ENCODE measurements around the gene SPTBN1.

The SPTBN1 gene

GRCh38 chr2:54704238-54704637 lies 248.1 kb downstream of the SPTBN1 start:
- Mint-ChIP-seq H3K27ac (ENCODE audit: low read depth) (no peak overlapping the region), H3K9me3 (no peaks in the 10 kb centered on the region), H3K4me3 (no peak overlapping the region), H3K4me1 (no peaks in the 10 kb centered on the region), H3K27me3 (peaks cover 1% of the 10 kb centered on the region), H3K36me3 (ENCODE audit: insufficient read depth) (no peaks in the 10 kb centered on the region)
- ATAC-seq (replicated peaks; ENCODE audit: extremely low read depth, poor library complexity, severe bottlenecking): no peak
- no peak for DNase-seq (ENCODE audit: low spot score in 2 of 2)

- DNase-seq (ENCODE audit: low spot score in 2 of 2) (no peak), ATAC-seq (replicated peaks; ENCODE audit: extremely low read depth, poor library complexity, severe bottlenecking) (no peak)
- Mint-ChIP-seq H3K36me3 (ENCODE audit: insufficient read depth) (no peaks in the 10 kb centered on the region), H3K4me3 (no peak overlapping the region), H3K4me1 (no peaks in the 10 kb centered on the region), H3K9me3 (no peaks in the 10 kb centered on the region), H3K27ac (ENCODE audit: low read depth) (no peak overlapping the region), H3K27me3 (peaks cover 8% of the 10 kb centered on the region)
Measured at GRCh38 chr2:54704688-54705605, 248.8 kb downstream of the SPTBN1 start.

- DNase-seq (ENCODE audit: low spot score in 2 of 2) (no peak), ATAC-seq (replicated peaks; ENCODE audit: extremely low read depth, poor library complexity, severe bottlenecking) (no peak)
- peaks cover 16% of the 10 kb centered on the region for H3K27me3 Mint-ChIP-seq
- no peaks in the 10 kb centered on the region for H3K9me3 Mint-ChIP-seq
- H3K27ac Mint-ChIP-seq (ENCODE audit: low read depth): no peak overlapping the region
- no peaks in the 10 kb centered on the region for H3K4me1 Mint-ChIP-seq
- H3K4me3 Mint-ChIP-seq: no peak overlapping the region
- no peaks in the 10 kb centered on the region for H3K36me3 Mint-ChIP-seq (ENCODE audit: insufficient read depth)
Measured at GRCh38 chr2:54706622-54707021, 250.5 kb downstream of the SPTBN1 start.

GRCh38 chr2:54708584-54709335 lies 252.6 kb downstream of the SPTBN1 start:
- DNase-seq (ENCODE audit: low spot score in 2 of 2) (no peak), ATAC-seq (replicated peaks; ENCODE audit: extremely low read depth, poor library complexity, severe bottlenecking) (no peak)
- Mint-ChIP-seq H3K27me3 (peaks cover 16% of the 10 kb centered on the region), H3K9me3 (no peaks in the 10 kb centered on the region), H3K36me3 (ENCODE audit: insufficient read depth) (no peaks in the 10 kb centered on the region), H3K4me3 (peak overlapping the region; percentile 29), H3K4me1 (no peaks in the 10 kb centered on the region), H3K27ac (ENCODE audit: low read depth) (no peak overlapping the region)

- peaks cover 16% of the 10 kb centered on the region for H3K27me3 Mint-ChIP-seq
- no peaks in the 10 kb centered on the region for H3K4me1 Mint-ChIP-seq
- H3K4me3 Mint-ChIP-seq: no peak overlapping the region
- peak; percentile 14 for ATAC-seq (replicated peaks; ENCODE audit: extremely low read depth, poor library complexity, severe bottlenecking)
- H3K9me3 Mint-ChIP-seq: no peaks in the 10 kb centered on the region
- H3K27ac Mint-ChIP-seq (ENCODE audit: low read depth): no peak overlapping the region
- no peaks in the 10 kb centered on the region for H3K36me3 Mint-ChIP-seq (ENCODE audit: insufficient read depth)
- DNase-seq (ENCODE audit: low spot score in 2 of 2): no peak
Measured at GRCh38 chr2:54709336-54709809, 253.2 kb downstream of the SPTBN1 start.

- Mint-ChIP-seq H3K4me1 (no peaks in the 10 kb centered on the region), H3K36me3 (ENCODE audit: insufficient read depth) (no peaks in the 10 kb centered on the region), H3K4me3 (peak overlapping the region; percentile 31), H3K27me3 (peaks cover 17% of the 10 kb centered on the region), H3K9me3 (no peaks in the 10 kb centered on the region), H3K27ac (ENCODE audit: low read depth) (no peak overlapping the region)
- ATAC-seq (replicated peaks; ENCODE audit: extremely low read depth, poor library complexity, severe bottlenecking) (no peak), DNase-seq (ENCODE audit: low spot score in 2 of 2) (no peak)
Measured at GRCh38 chr2:54710216-54710615, 254.1 kb downstream of the SPTBN1 start.

- H3K4me3 Mint-ChIP-seq: no peak overlapping the region
Measured at GRCh38 chr2:54712516-54712915, 256.4 kb downstream of the SPTBN1 start.

GRCh38 chr2:54714996-54715395 lies 258.9 kb downstream of the SPTBN1 start:
- H3K4me1 Mint-ChIP-seq: no peaks in the 10 kb centered on the region
- no peak for DNase-seq (ENCODE audit: low spot score in 2 of 2)
- no peaks in the 10 kb centered on the region for H3K36me3 Mint-ChIP-seq (ENCODE audit: insufficient read depth)
- no peak overlapping the region for H3K27ac Mint-ChIP-seq (ENCODE audit: low read depth)
- H3K4me3 Mint-ChIP-seq: no peak overlapping the region
- H3K9me3 Mint-ChIP-seq: no peaks in the 10 kb centered on the region
- peaks cover 40% of the 10 kb centered on the region for H3K27me3 Mint-ChIP-seq
- ATAC-seq (replicated peaks; ENCODE audit: extremely low read depth, poor library complexity, severe bottlenecking): no peak

More at GRCh38 chr2:54712516-54712915, 256.4 kb downstream of the SPTBN1 start:
- Mint-ChIP-seq H3K9me3 (no peaks in the 10 kb centered on the region), H3K27ac (ENCODE audit: low read depth) (no peak overlapping the region), H3K27me3 (peaks cover 24% of the 10 kb centered on the region), H3K4me1 (no peaks in the 10 kb centered on the region), H3K36me3 (ENCODE audit: insufficient read depth) (no peaks in the 10 kb centered on the region)
- no peak for ATAC-seq (replicated peaks; ENCODE audit: extremely low read depth, poor library complexity, severe bottlenecking)
- no peak for DNase-seq (ENCODE audit: low spot score in 2 of 2)

- Mint-ChIP-seq H3K4me3 (no peak overlapping the region), H3K4me1 (no peaks in the 10 kb centered on the region), H3K27ac (ENCODE audit: low read depth) (no peak overlapping the region), H3K27me3 (peaks cover 35% of the 10 kb centered on the region), H3K9me3 (no peaks in the 10 kb centered on the region), H3K36me3 (ENCODE audit: insufficient read depth) (no peaks in the 10 kb centered on the region)
- ATAC-seq (replicated peaks; ENCODE audit: extremely low read depth, poor library complexity, severe bottlenecking) (no peak), DNase-seq (ENCODE audit: low spot score in 2 of 2) (no peak)
Measured at GRCh38 chr2:54716375-54716774, 260.2 kb downstream of the SPTBN1 start.

GRCh38 chr2:54720563-54720962 lies 264.4 kb downstream of the SPTBN1 start:
- H3K9me3 Mint-ChIP-seq: no peaks in the 10 kb centered on the region
- H3K27ac Mint-ChIP-seq (ENCODE audit: low read depth): no peak overlapping the region
- DNase-seq (ENCODE audit: low spot score in 2 of 2) (no peak), ATAC-seq (replicated peaks; ENCODE audit: extremely low read depth, poor library complexity, severe bottlenecking) (no peak)
- no peak overlapping the region for H3K4me3 Mint-ChIP-seq
- peaks cover 37% of the 10 kb centered on the region for H3K27me3 Mint-ChIP-seq
- H3K36me3 Mint-ChIP-seq (ENCODE audit: insufficient read depth): peaks cover 7% of the 10 kb centered on the region
- H3K4me1 Mint-ChIP-seq: peaks cover 12% of the 10 kb centered on the region

Measured in central memory CD8-positive, alpha-beta T cell (primary cell).